Tibial nerve (tissue), 4 donors: ENCODE data around the gene TSPAN5. TPM values are rescaled to one million over a fixed set of nuclear protein-coding genes. Genes with fewer than 3 reads are reported as not detected.

Source experiments
- DNase-seq, 2 donors: peaks; one replicate each; pipeline ENCODE4 v3.0.0-alpha.2; 2019; ENCODE audit warnings: low spot score in 2 of 2
- H3K27ac ChIP-seq, 4 donors: fragments of 200-600 bp; sonication (generic) in 3 of 4; one replicate each; pipeline ENCODE4 v1.5.1; 2017 to 2019; ENCODE audit warnings: mild to moderate bottlenecking in 1 of 4
- H3K27me3 ChIP-seq, 2 donors: fragments of 200-600 bp; sonication (generic) in 1 of 2; one replicate each; pipeline versions ENCODE4 v1.5.1 to v1.6.0; 2017 to 2019
- H3K36me3 ChIP-seq, 3 donors: fragments of 200-600 bp; sonication (generic); one replicate each; pipeline ENCODE4 v1.5.1; 2018 to 2019
- H3K4me1 ChIP-seq, 4 donors: fragments of 200-600 bp; sonication (generic) in 3 of 4; one replicate each; pipeline ENCODE4 v1.5.1; 2017 to 2019
- H3K4me3 ChIP-seq, 4 donors: fragments of 200-600 bp; sonication (generic) in 3 of 4; one replicate each; pipeline ENCODE4 v1.5.1; 2017 to 2019; ENCODE audit warnings: mild to moderate bottlenecking in 1 of 4, moderate library complexity in 1 of 4
- H3K9me3 ChIP-seq, 4 donors: fragments of 200-600 bp; sonication (generic) in 3 of 4; one replicate each; pipeline ENCODE4 v1.5.1; 2017 to 2019
- CTCF ChIP-seq, 5 experiments: fragments of 200-600 bp in 3 of 5; fragments of 450-650 bp in 2 of 5; sonication (generic) in 3 of 5; IDR thresholded peaks; one replicate each; pipeline ENCODE4 v1.5.1; 2016 to 2019; ENCODE audit warnings: antibody characterized with exemption in 5 of 5, mild to moderate bottlenecking in 3 of 5, moderate library complexity in 2 of 5
- EP300 ChIP-seq, 2 donors: sonication (generic); formaldehyde crosslinking; IDR thresholded peaks; one replicate each; pipeline ENCODE4 v1.6.1; 2017; ENCODE audit warnings: antibody characterized with exemption in 2 of 2, mild to moderate bottlenecking in 1 of 2
- POLR2A ChIP-seq, 2 donors: fragments of 450-650 bp; IDR thresholded peaks; one replicate each; pipeline ENCODE4 v1.6.1; 2017; ENCODE audit warnings: antibody characterized with exemption in 2 of 2, mild to moderate bottlenecking in 2 of 2, moderate library complexity in 2 of 2
- WGBS, 2 donors: methylation state at CpG; one replicate each; pipeline ENCODE4 v1.1.5; 2018; 5-methylcytosine and 5-hydroxymethylcytosine counted together
- total RNA-seq, 4 donors: library from RNA; depleted of rRNA; stranded (reverse); fragments of >200 nt; gene quantifications; one replicate each; pipeline ENCODE4 v1.1.0, GENCODE V29; 2016

The TSPAN5 gene
- total RNA-seq, 4 donors from 2014 or later = 15.3 to 30.8 (median 25.6) TPM

GRCh38 chr4:98490251-98490650 lies 168.2 kb downstream of the TSPAN5 start:
- WGBS, 2 donors = 93 to 99% methylated on average over 3 of the region's 3 CpGs
- peaks cover 0 to 9% (median 0%) of the 10 kb centered on the region in 4 donors for H3K4me1 ChIP-seq
- no peak overlapping the region for H3K4me3 ChIP-seq
- TF ChIP-seq EP300 (IDR thresholded peaks at IDR 0.05) (no peak), CTCF (IDR thresholded peaks at IDR 0.05) (no peak), POLR2A (IDR thresholded peaks at IDR 0.05) (no peak)
- no peak for DNase-seq
- H3K36me3 ChIP-seq = no peaks in the 10 kb centered on the region
- no peak overlapping the region for H3K27ac ChIP-seq
- H3K27me3 ChIP-seq = no peaks in the 10 kb centered on the region
- no peaks in the 10 kb centered on the region for H3K9me3 ChIP-seq

- 90 to 96% methylated on average over 7 of the region's 7 CpGs for WGBS, 2 donors
- TF ChIP-seq EP300 (IDR thresholded peaks at IDR 0.05) (no peak), POLR2A (IDR thresholded peaks at IDR 0.05) (no peak)
- no peak for DNase-seq
Observed at GRCh38 chr4:98485816-98486345, 172.5 kb downstream of the TSPAN5 start.

GRCh38 chr4:98484031-98484430 lies 174.4 kb downstream of the TSPAN5 start:
- DNase-seq = no peak
- no peak overlapping the region for H3K4me3 ChIP-seq
- TF ChIP-seq EP300 (IDR thresholded peaks at IDR 0.05) (no peak), CTCF (IDR thresholded peaks at IDR 0.05) (no peak), POLR2A (IDR thresholded peaks at IDR 0.05) (no peak)
- WGBS, 2 donors = 84 to 88% methylated on average over 3 of the region's 3 CpGs
- no peaks in the 10 kb centered on the region for H3K27me3 ChIP-seq
- peaks cover 0 to 7% (median 0%) of the 10 kb centered on the region in 4 donors for H3K4me1 ChIP-seq
- no peak overlapping the region for H3K27ac ChIP-seq
- no peaks in the 10 kb centered on the region for H3K36me3 ChIP-seq
- no peaks in the 10 kb centered on the region for H3K9me3 ChIP-seq

More at GRCh38 chr4:98485816-98486345, 172.5 kb downstream of the TSPAN5 start:
- H3K4me1 ChIP-seq = peaks cover 0 to 5% (median 0%) of the 10 kb centered on the region in 4 donors
- H3K27ac ChIP-seq = no peak overlapping the region
- no peaks in the 10 kb centered on the region for H3K36me3 ChIP-seq
- no peak overlapping the region for H3K4me3 ChIP-seq
- H3K9me3 ChIP-seq = no peaks in the 10 kb centered on the region
- no peaks in the 10 kb centered on the region for H3K27me3 ChIP-seq

GRCh38 chr4:98482847-98483806 lies 175.3 kb downstream of the TSPAN5 start:
- H3K27ac ChIP-seq = no peak overlapping the region
- H3K9me3 ChIP-seq = no peaks in the 10 kb centered on the region
- no peak for TF ChIP-seq EP300 (IDR thresholded peaks at IDR 0.05)
- TF ChIP-seq CTCF (IDR thresholded peaks at IDR 0.05) = no peak
- TF ChIP-seq POLR2A (IDR thresholded peaks at IDR 0.05) = no peak
- WGBS, 2 donors = 85 to 91% methylated on average over 10 of the region's 10 CpGs
- H3K4me3 ChIP-seq = no peak overlapping the region
- peaks cover 0 to 7% (median 0%) of the 10 kb centered on the region in 4 donors for H3K4me1 ChIP-seq
- no peaks in the 10 kb centered on the region for H3K27me3 ChIP-seq
- DNase-seq = no peak
- H3K36me3 ChIP-seq = peaks cover 0 to 5% (median 0%) of the 10 kb centered on the region in 3 donors

GRCh38 chr4:98482503-98482846 lies 175.9 kb downstream of the TSPAN5 start:
- H3K4me1 ChIP-seq = peaks cover 0 to 7% (median 0%) of the 10 kb centered on the region in 4 donors
- WGBS, 2 donors = 75 to 83% methylated on average over 3 of the region's 3 CpGs
- DNase-seq = no peak
- peaks cover 0 to 10% (median 0%) of the 10 kb centered on the region in 3 donors for H3K36me3 ChIP-seq
- TF ChIP-seq EP300 (IDR thresholded peaks at IDR 0.05) = no peak
- no peak for TF ChIP-seq CTCF (IDR thresholded peaks at IDR 0.05)
- no peak for TF ChIP-seq POLR2A (IDR thresholded peaks at IDR 0.05)
- no peaks in the 10 kb centered on the region for H3K9me3 ChIP-seq
- H3K27me3 ChIP-seq = no peaks in the 10 kb centered on the region
- no peak overlapping the region for H3K27ac ChIP-seq
- no peak overlapping the region for H3K4me3 ChIP-seq
